GM10266 (cell line): ENCODE data around the gene LRRC26.

Source experiments
- DNase-seq: peaks from one replicate; pipeline ENCODE4 v3.0.0; 2012; ENCODE audit errors: extremely low spot score
- TF ChIP-seq, protein P1 (sequence below): IDR thresholded peaks from 2 replicates; pipeline ENCODE4 v1.5.1; 2012; ENCODE audit warnings: mild to moderate bottlenecking, low read depth; ENCODE audit not compliant: control insufficient read depth, insufficient read depth; ENCODE audit errors: missing control alignments

LRRC26 gene

DNA sequence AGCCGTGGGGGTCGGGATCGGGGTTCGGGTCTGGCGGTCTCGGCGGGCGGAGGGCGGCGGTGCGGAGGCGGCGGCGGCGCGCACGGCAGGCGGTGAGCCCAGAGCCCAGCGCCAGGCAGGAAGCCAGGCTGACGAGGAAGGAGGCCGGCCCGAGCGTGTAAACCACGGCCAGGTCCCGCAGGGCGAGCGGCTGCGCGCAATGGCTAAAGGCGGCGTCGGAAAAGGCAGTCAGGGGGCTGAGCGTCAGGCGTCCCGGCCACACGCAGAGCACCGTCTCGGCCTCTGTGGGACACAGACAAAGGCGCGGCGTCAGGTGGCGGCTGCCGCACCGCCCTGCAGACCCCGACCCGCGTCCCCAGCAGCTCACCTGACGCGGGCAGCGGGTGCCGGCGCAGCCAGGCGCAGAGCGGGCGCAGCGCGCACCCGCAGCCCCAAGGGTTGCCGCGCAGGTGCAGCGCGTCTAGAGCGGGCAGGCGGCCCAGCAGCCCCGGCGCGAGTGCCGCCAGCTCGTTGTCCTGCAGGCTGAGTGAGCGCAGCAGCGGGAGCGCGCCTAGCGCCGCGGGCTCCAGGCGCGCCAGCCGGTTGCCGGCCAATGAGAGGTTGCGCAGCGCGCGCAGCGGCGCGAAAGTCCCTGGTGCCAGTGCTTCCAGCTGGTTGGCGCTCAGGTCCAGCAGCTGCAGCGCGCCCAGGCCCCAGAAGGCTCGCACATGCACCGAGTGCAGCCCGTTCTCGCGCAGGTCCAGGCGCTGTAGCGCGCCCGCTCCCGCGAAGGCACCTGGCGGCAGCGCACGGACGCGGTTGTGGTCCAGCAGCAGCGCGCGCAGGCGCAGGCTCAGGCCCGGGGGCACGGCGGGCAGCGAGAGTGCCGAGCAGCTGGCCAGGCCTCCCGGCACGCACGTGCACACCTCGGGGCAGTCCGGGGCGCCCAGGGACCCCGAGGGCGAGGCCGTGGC, 671 bp downstream of the LRRC26 start:
- peak; percentile 82 for DNase-seq
- TF ChIP-seq, protein P1, sequence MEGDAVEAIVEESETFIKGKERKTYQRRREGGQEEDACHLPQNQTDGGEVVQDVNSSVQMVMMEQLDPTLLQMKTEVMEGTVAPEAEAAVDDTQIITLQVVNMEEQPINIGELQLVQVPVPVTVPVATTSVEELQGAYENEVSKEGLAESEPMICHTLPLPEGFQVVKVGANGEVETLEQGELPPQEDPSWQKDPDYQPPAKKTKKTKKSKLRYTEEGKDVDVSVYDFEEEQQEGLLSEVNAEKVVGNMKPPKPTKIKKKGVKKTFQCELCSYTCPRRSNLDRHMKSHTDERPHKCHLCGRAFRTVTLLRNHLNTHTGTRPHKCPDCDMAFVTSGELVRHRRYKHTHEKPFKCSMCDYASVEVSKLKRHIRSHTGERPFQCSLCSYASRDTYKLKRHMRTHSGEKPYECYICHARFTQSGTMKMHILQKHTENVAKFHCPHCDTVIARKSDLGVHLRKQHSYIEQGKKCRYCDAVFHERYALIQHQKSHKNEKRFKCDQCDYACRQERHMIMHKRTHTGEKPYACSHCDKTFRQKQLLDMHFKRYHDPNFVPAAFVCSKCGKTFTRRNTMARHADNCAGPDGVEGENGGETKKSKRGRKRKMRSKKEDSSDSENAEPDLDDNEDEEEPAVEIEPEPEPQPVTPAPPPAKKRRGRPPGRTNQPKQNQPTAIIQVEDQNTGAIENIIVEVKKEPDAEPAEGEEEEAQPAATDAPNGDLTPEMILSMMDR, result no peak

GRCh38 chr9:137168573-137168903, 1.3 kb downstream of the LRRC26 start:
- DNase-seq, result no peak
- TF ChIP-seq, protein P1, result no peak

DNA sequence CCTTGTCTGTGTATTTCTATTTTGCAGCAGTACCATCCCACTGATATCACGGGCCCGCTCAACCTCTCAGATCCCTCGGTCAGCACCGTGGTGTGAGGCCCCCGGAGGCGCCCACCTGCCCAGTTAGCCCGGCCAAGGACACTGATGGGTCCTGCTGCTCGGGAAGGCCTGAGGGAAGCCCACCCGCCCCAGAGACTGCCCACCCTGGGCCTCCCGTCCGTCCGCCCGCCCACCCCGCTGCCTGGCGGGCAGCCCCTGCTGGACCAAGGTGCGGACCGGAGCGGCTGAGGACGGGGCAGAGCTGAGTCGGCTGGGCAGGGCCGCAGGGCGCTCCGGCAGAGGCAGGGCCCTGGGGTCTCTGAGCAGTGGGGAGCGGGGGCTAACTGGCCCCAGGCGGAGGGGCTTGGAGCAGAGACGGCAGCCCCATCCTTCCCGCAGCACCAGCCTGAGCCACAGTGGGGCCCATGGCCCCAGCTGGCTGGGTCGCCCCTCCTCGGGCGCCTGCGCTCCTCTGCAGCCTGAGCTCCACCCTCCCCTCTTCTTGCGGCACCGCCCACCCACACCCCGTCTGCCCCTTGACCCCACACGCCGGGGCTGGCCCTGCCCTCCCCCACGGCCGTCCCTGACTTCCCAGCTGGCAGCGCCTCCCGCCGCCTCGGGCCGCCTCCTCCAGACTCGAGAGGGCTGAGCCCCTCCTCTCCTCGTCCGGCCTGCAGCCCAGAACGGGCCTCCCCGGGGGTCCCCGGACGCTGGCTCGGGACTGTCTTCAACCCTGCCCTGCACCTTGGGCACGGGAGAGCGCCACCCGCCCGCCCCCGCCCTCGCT, 1.9 kb downstream of the LRRC26 start:
- TF ChIP-seq, protein P1, result no peak
- peak; percentile 75 for DNase-seq

- TF ChIP-seq, protein P1, result no peak
- no peak for DNase-seq
Observed at GRCh38 chr9:137167277-137167746, 2.5 kb downstream of the LRRC26 start.

GRCh38 chr9:137166380-137167229, 3.2 kb downstream of the LRRC26 start:
- no peak for DNase-seq
- TF ChIP-seq, protein P1, result no peak

DNA sequence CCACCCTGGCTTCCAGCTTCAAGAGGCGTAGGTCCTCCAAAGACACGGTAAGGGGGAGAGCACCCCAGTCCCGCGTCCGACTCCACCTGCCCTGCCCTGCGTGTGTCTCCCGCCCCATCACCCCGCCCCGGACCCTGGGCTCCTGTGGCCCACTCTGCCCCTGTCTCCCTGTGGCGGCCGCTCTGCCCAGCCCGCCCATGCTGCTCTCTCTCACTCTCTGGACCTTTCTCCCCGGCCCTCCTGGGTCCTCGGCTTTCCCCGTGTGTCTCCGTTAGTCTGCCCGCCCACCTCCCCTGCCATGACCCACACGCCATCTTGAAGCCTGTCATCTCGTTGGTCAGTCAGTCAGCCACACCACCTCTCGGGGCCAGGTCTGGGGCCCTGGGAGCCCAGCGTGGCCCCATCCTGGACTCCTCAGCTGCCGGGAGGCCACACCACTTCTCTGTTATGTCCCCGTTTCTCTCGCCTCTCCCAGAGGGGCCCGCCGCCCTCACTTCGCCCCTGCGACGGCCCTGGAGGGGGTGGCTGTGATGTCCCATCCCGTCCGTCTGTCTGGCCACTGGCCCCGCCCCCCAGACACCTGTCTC, 4.5 kb downstream of the LRRC26 start:
- DNase-seq, result no peak
- TF ChIP-seq, protein P1, result no peak
